Hepatocyte (in vitro differentiated cells): Measurements from ENCODE around the gene CIDEA. TPM values are rescaled to one million over a fixed set of nuclear protein-coding genes. Genes with fewer than 3 reads are reported as not detected.
"Not testable (repeated sequence)": the region's sequence is repeated elsewhere in the genome, so short reads cannot be mapped to it uniquely, and the experiment has no call there.

Source experiments
- DNase-seq: peaks from one replicate; pipeline ENCODE4 v3.0.0-alpha.2; 2016; ENCODE audit warnings: low spot score
- H2AFZ ChIP-seq: fragments of 200-600 bp; sonication (generic); 2 replicates; pipeline ENCODE4 v1.6.0; 2016; ENCODE audit warnings: antibody characterized with exemption, mild to moderate bottlenecking
- H3K27ac ChIP-seq: fragments of 200-600 bp; sonication (generic); 2 replicates; pipeline ENCODE4 v1.5.1; 2016; ENCODE audit warnings: mild to moderate bottlenecking
- H3K27me3 ChIP-seq: fragments of 200-600 bp; sonication (generic); 2 replicates; pipeline ENCODE4 v1.6.1; 2016
- H3K36me3 ChIP-seq: fragments of 200-600 bp; sonication (generic); replicated peaks from 2 replicates; pipeline ENCODE4 v1.5.1; 2016; ENCODE audit warnings: low read depth; ENCODE audit not compliant: insufficient read depth
- H3K4me1 ChIP-seq: fragments of 200-600 bp; sonication (generic); 2 replicates; pipeline ENCODE4 v1.5.1; 2016; ENCODE audit warnings: mild to moderate bottlenecking, moderate library complexity; ENCODE audit not compliant: insufficient read depth
- H3K4me2 ChIP-seq: fragments of 200-600 bp; sonication (generic); 2 replicates; pipeline ENCODE4 v1.6.0; 2016
- H3K4me3 ChIP-seq: fragments of 200-600 bp; sonication (generic); 2 replicates; pipeline ENCODE4 v1.5.1; 2016; ENCODE audit warnings: mild to moderate bottlenecking
- H3K79me2 ChIP-seq: fragments of 200-600 bp; sonication (generic); 2 replicates; pipeline ENCODE4 v1.6.0; 2017; ENCODE audit warnings: mild to moderate bottlenecking
- H3K9me2 ChIP-seq: fragments of 200-600 bp; sonication (generic); replicated peaks from 2 replicates; pipeline ENCODE4 v1.6.0; 2017; ENCODE audit warnings: mild to moderate bottlenecking; ENCODE audit not compliant: insufficient read depth
- H3K9me3 ChIP-seq: fragments of 200-600 bp; sonication (generic); 2 replicates; pipeline ENCODE4 v1.5.1; 2016; ENCODE audit warnings: low read depth, mild to moderate bottlenecking
- H4K20me1 ChIP-seq: fragments of 200-600 bp; sonication (generic); 2 replicates; pipeline ENCODE4 v1.6.0; 2016; ENCODE audit warnings: mild to moderate bottlenecking; ENCODE audit not compliant: insufficient read depth, poor library complexity, severe bottlenecking
- EZH2 ChIP-seq: fragments of 200-600 bp; sonication (generic); IDR thresholded peaks from 2 replicates; pipeline ENCODE4 v1.6.1; 2016; ENCODE audit warnings: antibody characterized with exemption, mild to moderate bottlenecking, borderline replicate concordance
- EZH2phosphoT487 ChIP-seq: fragments of 200-600 bp; sonication (generic); IDR thresholded peaks from one replicate; pipeline ENCODE4 v1.6.1; 2018; ENCODE audit warnings: antibody characterized with exemption, mild to moderate bottlenecking, low read depth, moderate library complexity; ENCODE audit not compliant: unreplicated experiment, severe bottlenecking
- WGBS: methylation state at CpG from one replicate; pipeline ENCODE4 v1.1.6; 2016; ENCODE audit warnings: low lambda C conversion rate; ENCODE audit errors: missing lambda C conversion rate; 5-methylcytosine and 5-hydroxymethylcytosine counted together
- polyA plus RNA-seq: library from polyadenylated mRNA; unstranded; fragments of >200 nt; fragmentation: Nextera tagmentation; extraction: Ambion mirVana; gene quantifications from 2 replicates; pipeline ENCODE4 v1.2.1, GENCODE V29; 2016
- total RNA-seq: library from RNA; depleted of rRNA; stranded (reverse); fragments of >200 nt; gene quantifications from 2 replicates; pipeline ENCODE4 v1.2.3, GENCODE V29; 2014

The CIDEA gene
- total RNA-seq (not detected in 2 replicates), polyA plus RNA-seq (not detected in 2 replicates)

- Histone ChIP-seq H3K4me1 (peaks cover 13% of the 10 kb centered on the region), H3K4me3 (peak within 1 kb of the TSS; percentile 7), H3K9me2 (no peaks in the 10 kb centered on the region), H3K79me2 (no peaks in the 10 kb centered on the region), H3K27ac (no peak within 1 kb of the TSS), H4K20me1 (no peaks in the 10 kb centered on the region), H3K9me3 (no peaks in the 10 kb centered on the region), H2AFZ (no peak within 1 kb of the TSS), H3K27me3 (peaks cover 73% of the 10 kb centered on the region), H3K36me3 (no peaks in the 10 kb centered on the region), H3K4me2 (peak within 1 kb of the TSS; percentile 93)
- WGBS = 6% methylated on average over 48 of the region's 69 CpGs
- no peak for TF ChIP-seq EZH2
- TF ChIP-seq EZH2phosphoT487 = no peak
- DNase-seq = peak; percentile 50
These were observed at the start of gene CIDEA for GRCh38 chr18:12254136-12254819. Gene CIDEA (plus strand): TSS chr18:12254361. CDS start chr18:12254384, 23 bp downstream.

- 97% methylated on average over 12 of the region's 18 CpGs for WGBS
- H3K79me2 ChIP-seq, H3K9me3 ChIP-seq, H3K4me3 ChIP-seq, H3K4me2 ChIP-seq, H3K4me1 ChIP-seq, DNase-seq, H3K36me3 ChIP-seq, H2AFZ ChIP-seq, H3K27me3 ChIP-seq, H3K27ac ChIP-seq, H4K20me1 ChIP-seq, H3K9me2 ChIP-seq: not testable (repeated sequence)
These were observed 45.6 kb upstream of the CIDEA start for GRCh38 chr18:12208296-12209153.

- WGBS = no CpG with 5 or more reads among the region's 1 CpG
- not testable (repeated sequence) for H3K27me3 ChIP-seq, H3K4me2 ChIP-seq, H3K9me2 ChIP-seq, H3K36me3 ChIP-seq, H3K4me1 ChIP-seq, H2AFZ ChIP-seq, H3K79me2 ChIP-seq, H4K20me1 ChIP-seq, H3K27ac ChIP-seq, H3K4me3 ChIP-seq, DNase-seq, H3K9me3 ChIP-seq
These were observed 41.9 kb upstream of the CIDEA start for GRCh38 chr18:12212308-12212707.

- H3K4me2 ChIP-seq, H3K4me3 ChIP-seq, H3K9me3 ChIP-seq, H3K36me3 ChIP-seq, H3K27me3 ChIP-seq, H3K9me2 ChIP-seq, H3K4me1 ChIP-seq, DNase-seq, H3K79me2 ChIP-seq, H4K20me1 ChIP-seq, H3K27ac ChIP-seq, H2AFZ ChIP-seq: not testable (repeated sequence)
- WGBS = 85% methylated on average over 1 of the region's 1 CpG
These were observed 39.7 kb upstream of the CIDEA start for GRCh38 chr18:12214296-12215005.

GRCh38 chr18:12216471-12216870, 37.7 kb upstream of the CIDEA start:
- not testable (repeated sequence) for DNase-seq, H3K27me3 ChIP-seq, H3K27ac ChIP-seq, H4K20me1 ChIP-seq, H2AFZ ChIP-seq, H3K79me2 ChIP-seq, H3K4me3 ChIP-seq, H3K4me1 ChIP-seq, H3K4me2 ChIP-seq, H3K9me2 ChIP-seq, H3K9me3 ChIP-seq, H3K36me3 ChIP-seq
- 97% methylated on average over 3 of the region's 4 CpGs for WGBS

- H4K20me1 ChIP-seq, H3K9me3 ChIP-seq, H3K4me1 ChIP-seq, H3K27me3 ChIP-seq, DNase-seq, H3K79me2 ChIP-seq, H2AFZ ChIP-seq, H3K36me3 ChIP-seq, H3K4me3 ChIP-seq, H3K4me2 ChIP-seq, H3K27ac ChIP-seq, H3K9me2 ChIP-seq: not testable (repeated sequence)
- 67% methylated on average over 6 of the region's 6 CpGs for WGBS
These were observed 35.6 kb upstream of the CIDEA start for GRCh38 chr18:12218603-12219002.

GRCh38 chr18:12222041-12222440, 32.1 kb upstream of the CIDEA start:
- not testable (repeated sequence) for H3K9me3 ChIP-seq, H3K36me3 ChIP-seq, H3K4me1 ChIP-seq, DNase-seq, H3K27ac ChIP-seq, H2AFZ ChIP-seq, H3K4me3 ChIP-seq, H3K79me2 ChIP-seq, H4K20me1 ChIP-seq, H3K27me3 ChIP-seq, H3K9me2 ChIP-seq, H3K4me2 ChIP-seq
- 78% methylated on average over 1 of the region's 2 CpGs for WGBS

- not testable (repeated sequence) for H3K4me3 ChIP-seq, H3K9me3 ChIP-seq, H3K4me2 ChIP-seq, H3K36me3 ChIP-seq, H2AFZ ChIP-seq, H3K27ac ChIP-seq, H4K20me1 ChIP-seq, H3K4me1 ChIP-seq, H3K9me2 ChIP-seq, H3K79me2 ChIP-seq, DNase-seq, H3K27me3 ChIP-seq
- 79% methylated on average over 1 of the region's 1 CpG for WGBS
These were observed 30.8 kb upstream of the CIDEA start for GRCh38 chr18:12223326-12223725.
